Type B pancreatic cell (in vitro differentiated cells): ENCODE results near the gene NR2F1. TPM values are rescaled to one million over a fixed set of nuclear protein-coding genes. Genes with fewer than 3 reads are reported as not detected.

ENCODE experiments used
- DNase-seq: peaks from one replicate; pipeline ENCODE4 v3.0.0; 2021; ENCODE audit warnings: mixed read lengths; ENCODE audit not compliant: unreplicated experiment; ENCODE audit errors: extremely low spot score
- H3K27ac Mint-ChIP-seq: 2 replicates; pipeline ENCODE4 v1.8.0; 2021; ENCODE audit warnings: mild to moderate bottlenecking, mixed read lengths
- H3K27me3 Mint-ChIP-seq: 2 replicates; pipeline ENCODE4 v1.8.0; 2021; ENCODE audit warnings: mixed read lengths
- H3K36me3 Mint-ChIP-seq: 2 replicates; pipeline ENCODE4 v1.8.0; 2021; ENCODE audit warnings: mixed read lengths
- H3K4me1 Mint-ChIP-seq: one replicate; pipeline ENCODE4 v1.8.0; 2021; ENCODE audit warnings: mixed read lengths; ENCODE audit not compliant: unreplicated experiment
- H3K4me3 Mint-ChIP-seq: 2 replicates; pipeline ENCODE4 v1.8.0; 2021; ENCODE audit warnings: mild to moderate bottlenecking, mixed read lengths
- H3K9me3 Mint-ChIP-seq: 2 replicates; pipeline ENCODE4 v1.8.0; 2021; ENCODE audit warnings: mixed read lengths
- total RNA-seq: library from RNA; stranded (reverse); gene quantifications from 2 replicates; pipeline ENCODE4 v1.2.1, GENCODE V29; 2021; ENCODE audit warnings: low replicate concordance
- TF ChIP-seq, protein P1 (sequence below): fragments of 200-600 bp; sonication (generic); conservative IDR thresholded peaks from 2 replicates; pipeline ENCODE4 v1.5.0; 2021; ENCODE audit warnings: antibody characterized with exemption, mild to moderate bottlenecking

Gene NR2F1
- total RNA-seq, 1 donor from 2014 or later: 126 TPM

DNA sequence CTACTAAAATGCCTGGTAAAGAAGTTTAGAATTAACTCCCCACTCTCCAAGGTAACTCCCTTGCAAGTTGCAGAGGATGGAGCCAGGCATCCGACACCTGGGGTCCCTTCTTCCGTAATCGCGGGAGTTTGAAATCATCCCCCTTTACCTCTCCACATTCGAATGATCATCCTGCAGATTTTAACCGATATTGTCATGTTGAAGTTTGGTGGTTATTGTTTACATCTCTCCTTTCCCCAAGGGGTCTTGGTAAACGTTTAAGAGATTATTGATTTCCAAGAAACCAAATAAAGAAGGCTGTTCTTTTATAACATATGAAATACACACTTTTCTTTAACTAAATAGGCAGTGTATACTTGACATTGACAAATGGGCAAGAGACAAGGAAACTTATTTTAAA, 26.7 kb downstream of the NR2F1 start:
- H3K4me3 Mint-ChIP-seq: no peak overlapping the region
- no peak for DNase-seq
- no peak overlapping the region for H3K27ac Mint-ChIP-seq
- no peaks in the 10 kb centered on the region for H3K9me3 Mint-ChIP-seq
- no peaks in the 10 kb centered on the region for H3K36me3 Mint-ChIP-seq
- peaks cover 32% of the 10 kb centered on the region for H3K4me1 Mint-ChIP-seq
- H3K27me3 Mint-ChIP-seq: peaks cover 98% of the 10 kb centered on the region
- TF ChIP-seq, protein P1, sequence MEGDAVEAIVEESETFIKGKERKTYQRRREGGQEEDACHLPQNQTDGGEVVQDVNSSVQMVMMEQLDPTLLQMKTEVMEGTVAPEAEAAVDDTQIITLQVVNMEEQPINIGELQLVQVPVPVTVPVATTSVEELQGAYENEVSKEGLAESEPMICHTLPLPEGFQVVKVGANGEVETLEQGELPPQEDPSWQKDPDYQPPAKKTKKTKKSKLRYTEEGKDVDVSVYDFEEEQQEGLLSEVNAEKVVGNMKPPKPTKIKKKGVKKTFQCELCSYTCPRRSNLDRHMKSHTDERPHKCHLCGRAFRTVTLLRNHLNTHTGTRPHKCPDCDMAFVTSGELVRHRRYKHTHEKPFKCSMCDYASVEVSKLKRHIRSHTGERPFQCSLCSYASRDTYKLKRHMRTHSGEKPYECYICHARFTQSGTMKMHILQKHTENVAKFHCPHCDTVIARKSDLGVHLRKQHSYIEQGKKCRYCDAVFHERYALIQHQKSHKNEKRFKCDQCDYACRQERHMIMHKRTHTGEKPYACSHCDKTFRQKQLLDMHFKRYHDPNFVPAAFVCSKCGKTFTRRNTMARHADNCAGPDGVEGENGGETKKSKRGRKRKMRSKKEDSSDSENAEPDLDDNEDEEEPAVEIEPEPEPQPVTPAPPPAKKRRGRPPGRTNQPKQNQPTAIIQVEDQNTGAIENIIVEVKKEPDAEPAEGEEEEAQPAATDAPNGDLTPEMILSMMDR: no peak

DNA sequence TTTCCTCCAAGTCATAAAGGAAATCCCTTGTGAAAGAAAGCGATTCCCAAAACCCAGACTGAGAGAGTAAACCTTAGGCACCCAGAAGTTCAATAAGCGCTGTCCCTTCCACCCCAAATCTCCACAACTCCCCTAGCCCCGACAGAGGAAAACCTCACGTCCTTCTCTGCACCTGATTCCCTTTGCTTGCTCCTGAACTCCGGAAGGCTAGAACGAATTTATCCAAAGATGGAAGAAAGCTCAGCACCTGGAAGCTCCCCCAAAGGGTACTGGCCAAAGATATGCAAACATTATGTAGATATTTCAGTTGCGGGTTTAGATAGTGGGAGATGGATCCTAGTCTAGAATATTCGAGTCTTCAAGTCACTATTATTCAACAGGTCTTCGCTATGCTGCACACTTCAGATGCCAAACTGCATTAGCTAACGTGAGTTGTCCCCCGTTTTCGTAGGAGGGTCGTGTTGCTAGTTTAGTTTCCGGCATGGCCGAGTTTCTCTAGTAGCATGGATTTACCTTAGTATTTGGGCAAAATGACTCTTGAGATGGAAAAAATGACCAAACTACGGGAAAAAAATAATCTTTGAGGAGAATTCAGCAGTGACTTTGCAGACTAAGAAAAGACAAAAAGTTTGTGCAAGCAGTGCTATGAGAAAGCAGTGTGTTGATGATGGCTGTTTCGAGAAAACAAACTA, 27.7 kb downstream of the NR2F1 start:
- H3K4me1 Mint-ChIP-seq: peaks cover 24% of the 10 kb centered on the region
- no peak for DNase-seq

DNA sequence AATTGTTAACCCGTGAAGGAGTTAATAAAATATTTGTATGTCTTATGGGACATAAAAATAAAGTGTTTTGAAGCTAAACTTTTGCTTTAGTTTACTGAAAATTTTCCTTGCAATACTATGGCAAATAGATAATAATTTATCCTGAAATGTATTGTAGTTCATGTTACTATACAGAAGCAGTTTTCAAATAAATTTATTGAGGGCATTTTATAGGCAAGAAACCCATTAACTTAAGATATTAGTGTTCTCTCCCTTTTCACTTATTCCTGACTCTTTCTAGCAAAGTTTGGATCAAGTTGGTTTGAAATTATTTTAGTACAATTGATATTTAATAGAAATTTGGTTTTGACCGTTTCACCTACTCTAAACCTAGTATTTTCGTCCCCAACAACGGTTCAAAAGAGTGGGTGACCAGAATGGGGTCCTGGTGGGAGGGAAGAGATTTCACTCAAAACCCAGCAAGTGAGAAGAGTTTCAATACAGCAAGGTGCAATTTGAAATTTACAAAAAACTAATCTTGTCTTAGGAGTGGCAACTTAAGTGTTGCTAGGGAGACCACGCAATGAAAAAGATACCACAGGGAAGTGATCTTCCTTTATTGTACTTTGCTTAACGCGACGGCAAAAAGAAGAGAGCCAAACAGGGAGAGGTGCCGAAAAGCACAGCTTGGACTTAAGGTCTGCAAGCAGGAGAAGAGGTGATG, 28.4 kb downstream of the NR2F1 start:
- no peaks in the 10 kb centered on the region for H3K36me3 Mint-ChIP-seq
- H3K4me1 Mint-ChIP-seq: peaks cover 24% of the 10 kb centered on the region
- TF ChIP-seq, protein P1: no peak
- no peaks in the 10 kb centered on the region for H3K9me3 Mint-ChIP-seq
- H3K27ac Mint-ChIP-seq: peak overlapping the region; percentile 29
- DNase-seq: no peak
- peak overlapping the region; percentile 77 for H3K4me3 Mint-ChIP-seq
- peaks cover 98% of the 10 kb centered on the region for H3K27me3 Mint-ChIP-seq

More for the DNA sequence above, 27.7 kb downstream of the NR2F1 start:
- Mint-ChIP-seq H3K4me3 (no peak overlapping the region), H3K27ac (no peak overlapping the region), H3K9me3 (no peaks in the 10 kb centered on the region), H3K27me3 (peaks cover 98% of the 10 kb centered on the region), H3K36me3 (no peaks in the 10 kb centered on the region)
- TF ChIP-seq, protein P1: no peak

DNA sequence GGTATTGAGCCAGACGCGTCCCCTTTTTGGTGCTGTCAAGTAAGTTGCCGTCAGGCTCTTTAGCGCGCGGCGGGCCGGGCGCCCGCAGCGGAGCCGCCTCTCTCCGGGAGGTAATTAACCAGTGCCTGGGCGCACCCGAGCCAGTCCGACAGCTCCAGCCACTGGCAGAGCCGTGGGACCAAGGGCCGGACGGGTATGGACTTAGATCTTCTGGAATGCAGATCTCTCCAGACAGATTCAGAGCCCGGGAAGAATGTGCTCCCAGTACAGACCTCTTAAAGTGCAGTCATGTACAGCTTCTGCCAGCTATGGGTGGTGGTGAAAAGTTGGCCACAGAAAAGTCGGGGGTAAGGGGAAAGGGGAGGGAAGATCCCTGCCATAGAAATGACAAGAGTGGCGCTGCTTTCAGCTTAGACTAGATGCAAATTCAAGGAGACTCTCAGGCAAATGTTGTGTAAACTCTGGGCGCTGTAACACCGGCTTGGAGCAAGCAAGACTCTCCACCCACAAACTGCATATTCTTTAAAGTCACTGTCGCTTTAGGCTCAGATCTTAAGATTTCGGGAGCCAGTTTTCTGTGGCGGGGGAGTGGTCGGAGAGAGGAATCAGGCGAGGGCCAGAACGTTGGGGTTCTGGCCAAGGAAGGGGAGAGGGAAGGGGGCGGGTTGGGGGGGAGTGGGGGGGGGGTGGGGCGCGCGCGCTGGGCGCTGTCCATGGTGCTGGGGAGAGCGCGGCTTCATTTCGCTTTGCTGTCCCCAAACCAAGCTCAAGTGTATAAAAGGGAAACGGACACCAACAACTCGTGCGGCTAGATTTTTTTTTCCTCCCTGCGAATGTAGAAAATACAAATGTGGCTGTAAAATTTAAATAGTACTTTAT, 29.2 kb downstream of the NR2F1 start:
- no peaks in the 10 kb centered on the region for H3K36me3 Mint-ChIP-seq
- peak overlapping the region; percentile 77 for H3K4me3 Mint-ChIP-seq
- no peak for DNase-seq
- peaks cover 99% of the 10 kb centered on the region for H3K27me3 Mint-ChIP-seq
- H3K27ac Mint-ChIP-seq: peak overlapping the region; percentile 29
- no peaks in the 10 kb centered on the region for H3K9me3 Mint-ChIP-seq
- peaks cover 24% of the 10 kb centered on the region for H3K4me1 Mint-ChIP-seq
- TF ChIP-seq, protein P1: no peak

DNA sequence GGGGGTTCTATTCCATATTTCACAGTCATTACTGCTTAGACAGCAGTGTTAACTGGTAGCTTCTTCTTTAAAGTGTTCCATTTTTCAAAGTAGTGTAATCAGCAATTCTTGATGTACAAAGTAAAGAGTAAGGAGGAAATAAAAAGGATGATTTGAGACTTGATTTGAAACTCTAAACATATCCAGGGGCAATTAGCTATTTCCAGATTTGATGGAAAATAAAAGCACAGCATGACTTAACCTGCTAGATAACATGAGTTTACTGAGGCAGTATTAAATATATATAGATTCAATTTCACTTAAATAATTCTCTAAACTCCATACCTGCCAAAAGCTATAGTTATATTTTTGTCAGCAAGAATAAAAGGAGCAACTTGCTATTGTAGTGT, 29.8 kb downstream of the NR2F1 start:
- Mint-ChIP-seq H3K36me3 (no peaks in the 10 kb centered on the region), H3K4me1 (peaks cover 17% of the 10 kb centered on the region), H3K27ac (no peak overlapping the region), H3K27me3 (peaks cover 99% of the 10 kb centered on the region), H3K9me3 (no peaks in the 10 kb centered on the region), H3K4me3 (no peak overlapping the region)
- TF ChIP-seq, protein P1: no peak
- DNase-seq: no peak
